B cell (primary cell): ENCODE results near the gene RABEP1. TPM values are rescaled to one million over a fixed set of nuclear protein-coding genes. Genes with fewer than 3 reads are reported as not detected.

Experiments used
- ATAC-seq: fragments of 200-7000 bp; cut with Tn5 transposase; one replicate; pipeline ENCODE4 v1.10.0; 2021; ENCODE audit warnings: low read depth, mild to moderate bottlenecking, moderate number of reproducible peaks, moderate library complexity
- CTCF ChIA-PET: fragments of 350-600 bp; sonication (Branson Sonifier 250); formaldehyde crosslinking; loops from one replicate; lab custom pipeline; 2021; ENCODE audit warnings: antibody characterized with exemption, inconsistent platforms; lab: Charles Lee
- POLR2A ChIA-PET: fragments of 350-600 bp; sonication (Branson Sonifier 250); formaldehyde crosslinking; loops from one replicate; lab custom pipeline; 2021; ENCODE audit warnings: antibody characterized with exemption; lab: Charles Lee
- DNase-seq: peaks from one replicate; pipeline ENCODE4 v3.0.0; 2013
- H2AFZ ChIP-seq: 2 replicates; pipeline ENCODE4 v1.6.1; 2012; ENCODE audit warnings: mild to moderate bottlenecking, low read depth, low read length; ENCODE audit not compliant: insufficient read depth, poor library complexity, severe bottlenecking
- H3K27ac ChIP-seq, 2 donors: 1 replicate in 1 of 2; 2 replicates in 1 of 2; pipeline ENCODE4 v1.5.1; 2012 to 2013; ENCODE audit warnings: low read length in 2 of 2, mild to moderate bottlenecking in 2 of 2, moderate library complexity in 1 of 2
- H3K27me3 ChIP-seq, 4 experiments: fragments of 200-600 bp in 1 of 4; sonication (generic) in 1 of 4; replicated peaks in 1 of 4; 1 replicate in 2 of 4; 2 replicates in 2 of 4; pipeline versions ENCODE4 v1.6.1 to v1.7.0; 2013 to 2016; ENCODE audit warnings: low read length in 3 of 4, mild to moderate bottlenecking in 2 of 4, mixed read lengths in 1 of 4, moderate library complexity in 1 of 4; ENCODE audit not compliant: insufficient read depth in 4 of 4, control insufficient read depth in 3 of 4; ENCODE audit errors: control extremely low read depth in 1 of 4
- H3K36me3 ChIP-seq, 2 experiments: replicated peaks in 1 of 2; 1 replicate in 1 of 2; 2 replicates in 1 of 2; pipeline versions ENCODE4 v1.6.1 to v1.7.1; 2013; ENCODE audit warnings: low read length in 1 of 2; ENCODE audit not compliant: insufficient read depth in 2 of 2, control insufficient read depth in 1 of 2; ENCODE audit errors: control extremely low read depth in 1 of 2, extremely low read depth in 1 of 2
- H3K4me1 ChIP-seq, 2 donors: fragments of 200-600 bp in 1 of 2; sonication (generic) in 1 of 2; 1 replicate in 1 of 2; 2 replicates in 1 of 2; pipeline versions ENCODE4 v1.5.1 to v1.6.1; 2013 to 2017; ENCODE audit warnings: low read length in 2 of 2; ENCODE audit not compliant: control insufficient read depth in 2 of 2, insufficient read depth in 2 of 2
- H3K4me2 ChIP-seq: replicated peaks from 2 replicates; pipeline ENCODE3; 2012; ENCODE audit warnings: mild to moderate bottlenecking, low read depth, low read length; ENCODE audit not compliant: poor library complexity, severe bottlenecking
- H3K4me3 ChIP-seq, 5 experiments: fragments of 200-600 bp in 1 of 5; sonication (generic) in 1 of 5; 1 replicate in 3 of 5; 2 replicates in 2 of 5; pipeline versions ENCODE4 v1.5.1 to v1.7.0; 2011 to 2016; ENCODE audit warnings: low read length in 4 of 5, mild to moderate bottlenecking in 4 of 5, low read depth in 2 of 5, control low read depth in 1 of 5, moderate library complexity in 1 of 5; ENCODE audit not compliant: insufficient read depth in 1 of 5; ENCODE audit errors: control extremely low read depth in 1 of 5, extremely low read depth in 1 of 5
- H3K79me2 ChIP-seq: fragments of 200-600 bp; sonication (generic); one replicate; pipeline ENCODE4 v1.6.0; 2016; ENCODE audit warnings: low read length; ENCODE audit not compliant: control insufficient read depth, insufficient read depth
- H3K9ac ChIP-seq: fragments of 200-600 bp; sonication (generic); 2 replicates; pipeline ENCODE4 v1.6.1; 2017; ENCODE audit warnings: mild to moderate bottlenecking, low read length, moderate library complexity
- H3K9me3 ChIP-seq, 3 donors: one replicate each; pipeline versions ENCODE4 v1.6.1 to v1.7.1; 2013; ENCODE audit warnings: low read length in 2 of 3; ENCODE audit not compliant: control insufficient read depth in 2 of 3, insufficient read depth in 1 of 3; ENCODE audit errors: control extremely low read depth in 1 of 3
- H4K20me1 ChIP-seq: 2 replicates; pipeline ENCODE4 v1.6.0; 2012; ENCODE audit warnings: mild to moderate bottlenecking, low read length; ENCODE audit not compliant: insufficient read depth, control insufficient read depth, poor library complexity, severe bottlenecking
- H3K27ac Mint-ChIP-seq: one replicate; pipeline ENCODE4 v1.8.0; 2021; ENCODE audit warnings: mixed read lengths
- H3K27me3 Mint-ChIP-seq: one replicate; pipeline ENCODE4 v1.8.0; 2021; ENCODE audit warnings: mixed read lengths
- H3K4me1 Mint-ChIP-seq: one replicate; pipeline ENCODE4 v1.8.0; 2021; ENCODE audit warnings: mixed read lengths
- H3K4me3 Mint-ChIP-seq: one replicate; pipeline ENCODE4 v1.8.0; 2021; ENCODE audit warnings: mixed read lengths
- H3K9me3 Mint-ChIP-seq: one replicate; pipeline ENCODE4 v1.8.0; 2022; ENCODE audit warnings: mixed read lengths; ENCODE audit not compliant: insufficient read depth
- EZH2 ChIP-seq: IDR thresholded peaks from 2 replicates; pipeline ENCODE4 v1.6.1; 2012; ENCODE audit warnings: borderline replicate concordance, low read depth, mild to moderate bottlenecking, moderate library complexity, low read length; ENCODE audit not compliant: insufficient read depth, poor library complexity, severe bottlenecking
- WGBS: methylation state at CpG from one replicate; pipeline ENCODE4 v1.1.5; 2013; ENCODE audit warnings: missing lambda C conversion rate; ENCODE audit not compliant: insufficient coverage; 5-methylcytosine and 5-hydroxymethylcytosine counted together
- intact Hi-C: fragments of 100-400 bp; cut with micrococcal nuclease; formaldehyde crosslinking; loops from one replicate; pipeline ENCODE4 v1.10.0; 2022
- polyA plus RNA-seq: library from polyadenylated mRNA; depleted of rRNA; stranded (reverse); fragments of >200 nt; gene quantifications from 2 replicates; pipeline ENCODE4 v1.2.3, GENCODE V29; 2012
- total RNA-seq, 2 donors: library from RNA; stranded (reverse); fragments of 120-200 nt in 1 of 2; gene quantifications; 1 replicate in 1 of 2; 2 replicates in 1 of 2; pipeline versions ENCODE4 v1.2.3 to v1.2.4, GENCODE V29; 2013 to 2022
- TF ChIP-seq, protein P1 (sequence below): fragments of 200-600 bp; IDR thresholded peaks from one replicate; pipeline ENCODE4 v1.8.0; 2022; ENCODE audit warnings: antibody characterized with exemption, mild to moderate bottlenecking

RABEP1 gene
- total and polyA plus RNA-seq, 2 donors (not counting 1 experiment from before 2014, with no cell fraction given): 24.2 to 86.1 TPM

DNA sequence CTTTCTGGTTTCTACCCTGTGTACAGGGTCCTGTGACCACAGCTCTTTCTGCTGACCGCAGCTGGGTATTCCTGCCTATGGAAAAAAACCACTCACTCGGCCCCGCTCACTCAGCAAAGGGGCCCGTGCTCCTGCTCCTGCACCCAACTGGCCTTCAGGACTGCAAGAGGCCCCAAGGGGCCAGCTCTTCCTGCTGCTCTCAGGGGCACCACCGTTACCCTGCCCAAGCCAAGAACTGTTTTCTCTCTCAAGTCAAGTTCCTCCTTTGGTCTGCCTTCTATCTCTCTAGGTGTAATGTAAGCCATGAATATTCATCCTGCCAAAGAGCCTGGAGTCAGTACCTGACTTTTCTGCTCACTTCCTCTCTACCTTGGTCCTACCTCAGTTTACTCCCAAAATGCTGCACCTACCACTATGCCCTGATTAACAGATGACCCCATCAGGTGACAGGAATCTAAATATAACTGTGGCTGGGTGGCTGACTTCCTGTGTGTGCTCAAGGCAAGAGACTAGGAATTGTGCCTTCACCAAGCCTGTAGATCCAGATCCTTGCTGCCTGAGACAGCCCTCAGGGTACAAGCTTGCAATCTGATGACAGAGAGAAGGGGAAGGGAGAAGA lies 27.1 kb upstream of the RABEP1 start:
- ATAC-seq (peak; percentile 84), DNase-seq (peak; percentile 63)
- H3K27me3 Mint-ChIP-seq: no peaks in the 10 kb centered on the region
- H3K4me3 Mint-ChIP-seq: peak overlapping the region; percentile 82
- Histone ChIP-seq H3K27me3 (no peaks in the 10 kb centered on the region), H3K4me3 (peak overlapping the region; percentile 15 to 53 (median 21)), H3K9ac (peak overlapping the region; percentile 52), H3K9me3 (no peaks in the 10 kb centered on the region), H3K36me3 (no peaks in the 10 kb centered on the region), H3K4me2 (peak overlapping the region; percentile 76), H2AFZ (peak overlapping the region; percentile 60), H3K27ac (peak overlapping the region; percentile 59 to 78), H3K4me1 (peaks cover 40 to 50% of the 10 kb centered on the region in 2 donors), H3K79me2 (peaks cover 5% of the 10 kb centered on the region), H4K20me1 (no peaks in the 10 kb centered on the region)
- no peaks in the 10 kb centered on the region for H3K9me3 Mint-ChIP-seq
- intact Hi-C loops: loop anchor here (1.0 kb wide), 1 partner anchor 30 kb away; no protein-coding TSS in a partner anchor
- no peak for TF ChIP-seq EZH2
- TF ChIP-seq, protein P1, sequence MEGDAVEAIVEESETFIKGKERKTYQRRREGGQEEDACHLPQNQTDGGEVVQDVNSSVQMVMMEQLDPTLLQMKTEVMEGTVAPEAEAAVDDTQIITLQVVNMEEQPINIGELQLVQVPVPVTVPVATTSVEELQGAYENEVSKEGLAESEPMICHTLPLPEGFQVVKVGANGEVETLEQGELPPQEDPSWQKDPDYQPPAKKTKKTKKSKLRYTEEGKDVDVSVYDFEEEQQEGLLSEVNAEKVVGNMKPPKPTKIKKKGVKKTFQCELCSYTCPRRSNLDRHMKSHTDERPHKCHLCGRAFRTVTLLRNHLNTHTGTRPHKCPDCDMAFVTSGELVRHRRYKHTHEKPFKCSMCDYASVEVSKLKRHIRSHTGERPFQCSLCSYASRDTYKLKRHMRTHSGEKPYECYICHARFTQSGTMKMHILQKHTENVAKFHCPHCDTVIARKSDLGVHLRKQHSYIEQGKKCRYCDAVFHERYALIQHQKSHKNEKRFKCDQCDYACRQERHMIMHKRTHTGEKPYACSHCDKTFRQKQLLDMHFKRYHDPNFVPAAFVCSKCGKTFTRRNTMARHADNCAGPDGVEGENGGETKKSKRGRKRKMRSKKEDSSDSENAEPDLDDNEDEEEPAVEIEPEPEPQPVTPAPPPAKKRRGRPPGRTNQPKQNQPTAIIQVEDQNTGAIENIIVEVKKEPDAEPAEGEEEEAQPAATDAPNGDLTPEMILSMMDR: no peak
- H3K4me1 Mint-ChIP-seq: peaks cover 56% of the 10 kb centered on the region
- ChIA-PET CTCF (interaction anchor here (0.6 to 2.5 kb wide), 9 partner anchors 17 to 186 kb away, joined by 3 to 17 read pairs (median 5); partner anchors contain the start of genes C1QBP and RABEP1), POLR2A (interaction anchor here (0.5 to 1.8 kb wide), 5 partner anchors 17 to 1716 kb away, joined by 3 to 7 read pairs (median 4); no protein-coding TSS in a partner anchor)
- peak overlapping the region; percentile 92 for H3K27ac Mint-ChIP-seq
- WGBS: 3% methylated on average over 5 of the region's 5 CpGs

DNA sequence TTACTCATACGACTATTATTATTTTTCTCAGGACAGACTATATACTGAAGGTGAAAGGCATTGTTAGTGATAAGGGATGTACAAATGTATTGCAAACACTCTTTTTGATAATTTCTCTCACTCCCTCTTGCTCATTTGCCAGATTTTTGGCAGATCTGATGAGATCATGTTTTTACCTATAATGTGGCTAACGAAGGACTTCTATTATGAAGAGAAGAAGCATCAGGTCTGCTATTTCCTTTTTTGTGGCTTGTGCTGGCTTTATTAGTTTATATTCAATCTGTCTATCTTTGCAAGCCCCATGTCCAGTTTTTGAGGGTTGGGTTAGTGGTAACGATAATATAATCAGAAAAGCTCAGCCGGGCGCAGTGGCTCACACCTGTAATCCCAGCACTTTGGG lies 25.0 kb upstream of the RABEP1 start:
- CTCF ChIA-PET: interaction anchor here (1.5 to 1.6 kb wide), 2 partner anchors 9 to 65 kb away, joined by 4 to 5 read pairs; partner anchors contain the start of gene ZNF594
- H3K4me1 Mint-ChIP-seq: peaks cover 55% of the 10 kb centered on the region
- intact Hi-C loops: no loop called here

More for the DNA sequence above, 25.0 kb upstream of the RABEP1 start:
- H3K27ac Mint-ChIP-seq: peak overlapping the region; percentile 46
- 100% methylated on average over 3 of the region's 5 CpGs for WGBS
- Histone ChIP-seq H4K20me1 (no peaks in the 10 kb centered on the region), H3K4me2 (no peak overlapping the region), H3K9ac (no peak overlapping the region), H3K27ac (no peak overlapping the region), H3K27me3 (no peaks in the 10 kb centered on the region), H3K4me1 (peaks cover 40 to 50% of the 10 kb centered on the region in 2 donors), H3K9me3 (no peaks in the 10 kb centered on the region), H3K36me3 (no peaks in the 10 kb centered on the region), H2AFZ (no peak overlapping the region), H3K4me3 (no peak overlapping the region), H3K79me2 (peaks cover 5% of the 10 kb centered on the region)
- H3K9me3 Mint-ChIP-seq: no peaks in the 10 kb centered on the region
- TF ChIP-seq, protein P1: no peak
- no peak for TF ChIP-seq EZH2
- H3K4me3 Mint-ChIP-seq: peak overlapping the region; percentile 24
- DNase-seq (no peak), ATAC-seq (no peak)
- POLR2A ChIA-PET: interaction anchor here (0.6 to 1.2 kb wide), 2 partner anchors 11 to 70 kb away, joined by 3 to 8 read pairs; no protein-coding TSS in a partner anchor
- H3K27me3 Mint-ChIP-seq: no peaks in the 10 kb centered on the region
